ENCODE measurements around the gene KCNK15.
A peak's percentile ranks its signal among the peaks of the same experiment; 100 is the strongest.

Gene KCNK15

DNA sequence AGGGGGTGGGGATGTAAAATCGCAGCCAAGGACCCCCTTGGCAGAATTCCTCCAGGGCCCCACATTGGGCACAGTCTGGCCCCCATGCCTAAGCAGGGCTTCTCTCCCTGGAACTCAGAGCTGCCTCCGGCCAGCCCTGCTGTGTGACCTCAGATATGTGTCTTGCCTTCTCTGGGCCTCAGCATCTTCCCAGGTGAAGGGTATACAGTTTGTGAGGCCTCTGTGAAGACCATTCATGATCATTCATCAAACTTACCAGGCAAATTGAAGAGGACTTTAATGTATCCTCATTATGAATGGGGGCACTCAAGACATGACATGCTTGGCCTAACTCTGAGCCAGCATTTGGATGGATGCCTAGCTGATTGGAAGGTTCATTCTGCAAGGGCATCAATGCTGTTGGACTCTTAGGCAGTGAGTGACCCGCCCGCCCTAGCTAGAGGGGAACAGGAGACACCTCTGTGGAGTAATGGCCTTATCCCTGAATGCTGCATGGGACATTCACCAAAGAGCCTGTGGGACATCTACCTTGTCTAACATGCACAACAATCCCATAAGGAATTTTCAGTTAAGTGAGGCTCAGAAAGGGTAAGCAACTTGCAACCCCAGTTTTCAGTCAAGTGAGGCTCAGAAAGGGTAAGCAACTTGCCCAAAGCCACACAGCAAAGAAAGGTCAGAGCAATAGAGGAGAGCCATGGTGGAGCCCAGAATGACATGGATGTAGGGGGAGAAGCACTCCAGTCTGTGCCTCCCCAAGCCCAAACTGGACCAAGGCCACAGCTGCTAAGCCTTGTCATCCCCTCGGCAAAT is 30.0 kb upstream of the KCNK15 start:
- no peak for DNase-seq

DNA sequence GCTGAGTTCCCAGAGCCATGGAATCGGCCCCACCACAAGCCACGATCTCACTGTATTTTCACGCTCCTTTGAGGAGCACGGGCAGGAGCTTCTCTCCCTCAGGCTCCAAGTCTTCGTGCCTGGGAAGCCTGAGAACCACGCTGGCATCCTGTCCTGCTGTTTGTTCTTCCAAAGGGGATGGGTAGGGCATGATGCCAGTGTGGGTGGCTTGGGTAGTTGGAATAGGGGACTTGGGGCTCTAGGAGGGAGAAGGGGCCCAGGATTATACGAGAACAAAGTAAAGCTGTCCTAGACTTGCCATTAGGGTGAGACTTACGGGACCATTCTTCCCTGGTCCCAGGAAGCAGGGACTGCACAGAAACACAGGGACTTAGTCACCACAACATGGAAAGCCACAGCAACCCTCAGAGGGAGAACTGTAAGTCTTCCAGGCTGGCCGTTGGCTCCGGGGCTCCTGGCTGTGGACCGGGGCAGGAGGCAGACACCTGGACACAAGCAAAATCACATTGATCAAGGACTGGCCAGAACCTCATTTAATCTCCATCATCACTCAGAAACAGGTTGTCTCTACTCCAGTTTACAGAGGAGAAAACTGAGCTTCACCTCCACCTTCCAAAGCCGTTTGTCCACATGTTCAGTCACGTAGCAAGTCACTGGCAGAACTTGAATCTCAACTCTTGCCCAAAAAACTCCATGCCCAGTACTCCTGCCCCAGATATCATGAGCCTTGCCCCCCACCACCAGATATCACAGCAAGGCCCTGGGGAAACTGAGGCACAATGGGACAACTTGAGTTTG is 29.2 kb upstream of the KCNK15 start:
- DNase-seq, result no peak

GRCh38 chr20:44717986-44718385 is 27.7 kb upstream of the KCNK15 start:
- DNase-seq, result no peak

DNA sequence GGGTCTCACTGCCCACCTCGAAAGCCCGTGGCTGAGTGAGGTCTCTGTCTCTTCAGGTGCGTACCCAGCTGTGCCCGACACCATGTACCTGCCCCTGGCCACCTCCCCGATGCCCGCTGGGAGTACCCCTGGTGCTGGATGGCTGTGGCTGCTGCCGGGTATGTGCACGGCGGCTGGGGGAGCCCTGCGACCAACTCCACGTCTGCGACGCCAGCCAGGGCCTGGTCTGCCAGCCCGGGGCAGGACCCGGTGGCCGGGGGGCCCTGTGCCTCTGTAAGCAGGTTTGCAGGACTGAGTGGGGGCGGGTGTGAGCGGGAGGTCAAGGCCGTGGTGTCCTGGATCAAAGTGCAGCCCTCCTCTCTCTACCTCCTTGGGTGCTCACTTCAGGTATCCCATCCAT is 25.8 kb upstream of the KCNK15 start:
- DNase-seq, result no peak

GRCh38 chr20:44720621-44720996 is 25.1 kb upstream of the KCNK15 start:
- DNase-seq, result no peak

DNA sequence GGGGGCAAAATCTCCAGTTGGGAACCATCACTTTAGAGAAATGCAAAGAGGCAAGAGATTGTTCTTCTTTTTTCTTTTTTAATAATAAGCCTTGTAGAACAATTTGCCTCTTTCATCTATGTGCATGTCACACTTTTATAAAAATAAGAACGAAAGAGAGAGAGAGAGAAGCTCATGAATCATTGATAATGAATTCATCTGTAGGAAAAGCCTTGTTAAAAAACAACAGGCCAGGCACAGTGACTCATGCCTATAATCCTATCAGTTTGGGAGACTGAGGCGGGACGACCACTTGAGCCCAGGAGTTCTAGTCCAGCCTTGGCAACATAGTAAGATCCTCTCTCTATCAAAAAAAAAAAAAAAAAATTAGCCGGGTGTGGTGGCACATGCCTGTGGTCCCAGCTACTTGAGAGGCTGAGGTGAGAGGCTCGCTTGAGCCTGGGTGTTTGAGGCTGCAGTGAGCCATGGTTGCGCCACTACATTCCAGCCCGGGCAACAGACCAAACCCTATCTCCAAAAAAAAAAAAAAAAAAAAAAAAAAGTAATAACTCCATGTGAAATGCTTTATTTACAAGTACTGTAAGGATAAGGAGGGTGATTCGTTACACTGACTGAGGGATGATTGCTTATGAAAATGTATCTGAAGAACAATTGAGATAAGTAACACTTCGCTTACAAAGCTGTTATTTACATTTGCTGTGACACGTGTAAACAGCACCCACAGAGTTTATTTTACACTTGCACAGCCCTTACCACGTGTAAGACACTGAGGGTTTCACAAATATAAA is 24.5 kb upstream of the KCNK15 start:
- no peak for DNase-seq

- DNase-seq, result no peak
Measured at GRCh38 chr20:44721785-44722054, 23.9 kb upstream of the KCNK15 start.

- DNase-seq, result no peak
Measured at GRCh38 chr20:44722990-44723389, 22.7 kb upstream of the KCNK15 start.

DNA sequence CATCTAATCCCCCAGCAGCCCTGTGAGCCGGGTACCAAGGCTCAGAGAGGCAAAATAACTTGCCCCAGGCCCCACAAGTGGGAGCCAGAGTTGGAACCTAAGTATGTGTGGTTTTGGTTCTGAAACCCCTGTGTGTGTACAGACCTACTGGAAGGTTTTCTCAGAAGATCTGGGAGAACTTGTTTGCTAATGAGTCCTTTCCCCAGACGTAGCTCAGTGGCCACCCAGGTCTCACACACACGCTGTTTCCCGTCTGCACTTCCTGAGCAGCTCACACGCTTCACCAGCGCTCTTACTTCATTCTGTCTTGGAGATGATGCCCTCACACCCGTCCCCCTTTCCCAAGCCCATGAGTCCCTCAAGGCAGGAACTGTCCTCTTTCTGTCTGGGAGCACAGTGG is 22.3 kb upstream of the KCNK15 start:
- DNase-seq, result no peak

GRCh38 chr20:44723798-44724362 is 21.8 kb upstream of the KCNK15 start:
- DNase-seq, result no peak

DNA sequence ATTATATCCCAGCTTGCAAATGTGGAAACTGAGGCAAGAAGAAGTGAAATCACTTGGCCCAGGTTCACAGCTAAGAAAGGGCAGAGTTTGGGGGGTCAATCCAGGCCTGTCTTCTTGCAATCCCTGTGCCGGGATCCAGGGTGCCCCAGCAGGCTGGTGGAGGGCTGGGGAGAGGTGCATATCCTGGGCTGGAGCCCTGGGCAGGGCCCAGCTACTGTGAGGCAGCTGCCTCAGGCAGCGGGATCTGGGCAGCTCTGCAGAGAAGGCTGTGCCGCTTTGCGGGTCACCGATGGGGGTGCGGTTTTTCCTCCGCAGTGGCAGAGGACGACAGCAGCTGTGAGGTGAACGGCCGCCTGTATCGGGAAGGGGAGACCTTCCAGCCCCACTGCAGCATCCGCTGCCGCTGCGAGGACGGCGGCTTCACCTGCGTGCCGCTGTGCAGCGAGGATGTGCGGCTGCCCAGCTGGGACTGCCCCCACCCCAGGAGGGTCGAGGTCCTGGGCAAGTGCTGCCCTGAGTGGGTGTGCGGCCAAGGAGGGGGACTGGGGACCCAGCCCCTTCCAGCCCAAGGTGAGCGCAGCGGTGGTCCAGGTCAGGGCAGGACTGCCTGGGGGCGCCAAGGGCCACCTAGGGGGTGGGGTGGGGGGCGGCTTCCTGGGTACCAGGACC is 21.1 kb upstream of the KCNK15 start:
- DNase-seq, result no peak

GRCh38 chr20:44725837-44726236 is 19.8 kb upstream of the KCNK15 start:
- no peak for DNase-seq

- DNase-seq, result no peak
Measured at GRCh38 chr20:44727039-44727438, 18.6 kb upstream of the KCNK15 start.

- DNase-seq, result no peak
Measured at GRCh38 chr20:44727651-44728050, 18.0 kb upstream of the KCNK15 start.

DNA sequence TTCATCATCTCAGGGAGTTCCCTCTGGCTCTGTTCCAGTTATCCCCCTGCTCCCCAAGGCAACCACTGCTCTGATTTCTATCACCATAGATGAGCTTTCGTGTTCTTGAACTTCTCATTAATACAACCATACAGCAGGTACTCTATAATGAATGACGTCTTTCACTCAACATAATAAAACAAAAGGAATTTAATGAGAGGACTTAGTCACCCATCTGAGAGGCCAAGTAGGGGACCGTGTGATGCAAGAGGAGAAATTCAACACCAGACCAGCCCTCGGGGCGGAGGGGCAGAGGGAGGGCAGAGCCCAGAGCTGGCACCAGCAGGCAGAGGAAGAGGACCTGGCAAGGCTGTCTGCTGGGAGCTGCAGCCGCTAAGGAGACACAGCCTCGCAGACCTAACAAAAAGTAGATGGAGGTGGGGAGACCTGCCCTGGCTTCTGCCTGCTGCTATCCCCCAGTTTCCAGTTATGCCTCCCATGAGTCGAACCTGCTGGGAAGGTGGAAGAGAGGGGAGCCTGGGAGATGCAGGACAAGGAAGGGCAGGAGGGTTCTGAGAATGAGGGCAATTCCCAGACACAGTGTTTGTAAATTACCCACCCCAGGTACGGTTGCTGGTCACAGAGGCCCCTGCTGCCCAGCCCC is 16.7 kb upstream of the KCNK15 start:
- no peak for DNase-seq

DNA sequence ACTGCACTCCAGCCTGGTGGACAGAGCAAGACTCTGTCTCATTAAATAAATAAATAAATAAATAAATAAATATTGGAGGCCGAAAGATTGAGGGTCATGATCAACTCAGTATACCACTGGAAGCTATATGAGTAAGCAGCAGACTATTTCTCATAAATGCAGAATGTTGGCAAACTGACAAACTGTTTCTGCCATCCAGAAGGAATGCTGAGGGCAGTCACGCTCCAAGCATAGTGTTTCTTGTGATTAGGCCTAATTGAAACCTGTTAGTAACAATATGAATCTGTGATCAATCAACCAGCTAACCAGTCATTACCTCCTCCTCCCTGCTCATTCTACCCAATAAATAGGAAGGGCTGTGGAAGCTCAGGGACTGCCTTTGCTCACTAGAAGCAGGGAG is 15.2 kb upstream of the KCNK15 start:
- no peak for DNase-seq

- DNase-seq, result no peak
Measured at GRCh38 chr20:44731657-44732056, 14.0 kb upstream of the KCNK15 start.

- no peak for DNase-seq
Measured at GRCh38 chr20:44732327-44732726, 13.3 kb upstream of the KCNK15 start.

DNA sequence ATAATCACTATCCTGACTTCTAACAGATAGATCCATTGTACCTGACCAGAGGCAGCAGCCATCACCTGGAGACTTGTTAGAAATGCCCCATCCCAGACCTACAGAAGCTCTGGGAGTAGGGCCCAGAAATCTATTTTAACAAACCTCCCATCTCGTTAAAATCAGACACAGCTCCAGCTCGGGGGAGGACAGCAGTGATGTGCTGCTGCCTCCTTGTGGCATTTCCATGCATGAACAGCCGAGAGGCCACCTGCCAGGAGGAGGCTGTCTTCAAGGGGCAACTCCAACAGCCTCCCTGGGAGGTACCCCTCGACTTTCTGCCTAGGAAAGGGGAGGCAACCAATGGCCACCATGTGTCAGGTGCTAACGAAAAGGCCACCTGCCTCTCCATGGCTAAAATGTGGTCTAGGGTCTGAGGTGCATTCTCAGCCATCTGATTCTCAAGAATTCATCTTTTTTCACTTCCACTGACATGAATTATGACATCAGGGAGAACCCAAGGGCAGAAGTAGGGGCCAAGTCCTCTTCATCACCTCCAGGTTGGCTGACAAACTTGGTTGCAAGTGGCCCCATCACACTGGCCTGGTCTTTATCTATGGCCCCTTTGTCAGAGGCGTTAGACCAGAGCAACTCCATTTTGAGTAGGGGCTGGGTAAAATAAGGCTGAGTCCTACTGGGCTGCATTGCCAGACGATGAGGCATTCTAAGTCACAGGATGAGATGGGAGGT is 12.2 kb upstream of the KCNK15 start:
- peak in 3 of 4 experiments; percentile 13 to 34 (median 32) for DNase-seq

GRCh38 chr20:44734938-44735337 is 10.7 kb upstream of the KCNK15 start:
- DNase-seq, result no peak

DNA sequence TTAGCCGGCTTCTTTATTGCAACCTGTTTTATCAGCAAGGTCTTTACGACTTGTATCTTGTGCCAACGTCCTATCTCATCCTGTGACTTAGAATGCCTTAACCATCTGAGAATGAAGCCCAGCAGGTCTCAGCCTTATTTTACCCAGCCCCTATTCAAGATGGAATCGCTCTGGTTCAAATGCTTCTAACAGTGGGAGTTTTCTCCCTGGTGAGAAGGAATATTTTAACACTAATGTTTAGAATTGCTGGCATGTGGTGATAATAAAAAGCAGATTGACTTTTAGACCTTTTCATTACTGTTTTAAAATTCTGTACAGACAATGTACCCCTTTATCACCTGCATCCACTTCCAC is 9.9 kb upstream of the KCNK15 start:
- DNase-seq, result no peak
